Fibroblast of the aortic adventitia (primary cell): Measurements from ENCODE around the gene CRAMP1. TPM values are rescaled to one million over a fixed set of nuclear protein-coding genes. Genes with fewer than 3 reads are reported as not detected.

Experiments
- DNase-seq: peaks from one replicate; pipeline ENCODE4 v3.0.0-alpha.2; 2010; ENCODE audit warnings: low read depth
- H3K4me3 ChIP-seq: 2 replicates; pipeline ENCODE4 v1.5.1; 2011; ENCODE audit warnings: low read depth, mild to moderate bottlenecking, control low read depth, low read length, moderate library complexity
- total RNA-seq: library from RNA; depleted of rRNA; stranded (reverse); fragments of >200 nt; gene quantifications from 2 replicates; pipeline ENCODE4 v1.2.3, GENCODE V29; 2012; ENCODE audit warnings: low replicate concordance
- TF ChIP-seq, protein P1 (sequence below): IDR thresholded peaks from 2 replicates; pipeline ENCODE4 v1.5.1; 2011; ENCODE audit warnings: mild to moderate bottlenecking, low read length, control low read depth, inconsistent platforms; ENCODE audit not compliant: insufficient read depth

The CRAMP1 gene
- total RNA-seq, 1 donor = 9.9 TPM

GRCh38 chr16:1707193-1707790 is 95.1 kb downstream of the CRAMP1 start:
- H3K4me3 ChIP-seq = peak overlapping the region; percentile 98
- TF ChIP-seq, protein P1, sequence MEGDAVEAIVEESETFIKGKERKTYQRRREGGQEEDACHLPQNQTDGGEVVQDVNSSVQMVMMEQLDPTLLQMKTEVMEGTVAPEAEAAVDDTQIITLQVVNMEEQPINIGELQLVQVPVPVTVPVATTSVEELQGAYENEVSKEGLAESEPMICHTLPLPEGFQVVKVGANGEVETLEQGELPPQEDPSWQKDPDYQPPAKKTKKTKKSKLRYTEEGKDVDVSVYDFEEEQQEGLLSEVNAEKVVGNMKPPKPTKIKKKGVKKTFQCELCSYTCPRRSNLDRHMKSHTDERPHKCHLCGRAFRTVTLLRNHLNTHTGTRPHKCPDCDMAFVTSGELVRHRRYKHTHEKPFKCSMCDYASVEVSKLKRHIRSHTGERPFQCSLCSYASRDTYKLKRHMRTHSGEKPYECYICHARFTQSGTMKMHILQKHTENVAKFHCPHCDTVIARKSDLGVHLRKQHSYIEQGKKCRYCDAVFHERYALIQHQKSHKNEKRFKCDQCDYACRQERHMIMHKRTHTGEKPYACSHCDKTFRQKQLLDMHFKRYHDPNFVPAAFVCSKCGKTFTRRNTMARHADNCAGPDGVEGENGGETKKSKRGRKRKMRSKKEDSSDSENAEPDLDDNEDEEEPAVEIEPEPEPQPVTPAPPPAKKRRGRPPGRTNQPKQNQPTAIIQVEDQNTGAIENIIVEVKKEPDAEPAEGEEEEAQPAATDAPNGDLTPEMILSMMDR = no peak
- peak; percentile 48 for DNase-seq

GRCh38 chr16:1708083-1708767 is 96.1 kb downstream of the CRAMP1 start:
- peak overlapping the region; percentile 98 for H3K4me3 ChIP-seq

GRCh38 chr16:1708768-1709180 is 96.6 kb downstream of the CRAMP1 start:
- DNase-seq = peak; percentile 63
- H3K4me3 ChIP-seq = peak overlapping the region; percentile 98
- TF ChIP-seq, protein P1 = no peak

More at GRCh38 chr16:1708083-1708767, 96.1 kb downstream of the CRAMP1 start:
- DNase-seq = no peak
- TF ChIP-seq, protein P1 = no peak

DNA sequence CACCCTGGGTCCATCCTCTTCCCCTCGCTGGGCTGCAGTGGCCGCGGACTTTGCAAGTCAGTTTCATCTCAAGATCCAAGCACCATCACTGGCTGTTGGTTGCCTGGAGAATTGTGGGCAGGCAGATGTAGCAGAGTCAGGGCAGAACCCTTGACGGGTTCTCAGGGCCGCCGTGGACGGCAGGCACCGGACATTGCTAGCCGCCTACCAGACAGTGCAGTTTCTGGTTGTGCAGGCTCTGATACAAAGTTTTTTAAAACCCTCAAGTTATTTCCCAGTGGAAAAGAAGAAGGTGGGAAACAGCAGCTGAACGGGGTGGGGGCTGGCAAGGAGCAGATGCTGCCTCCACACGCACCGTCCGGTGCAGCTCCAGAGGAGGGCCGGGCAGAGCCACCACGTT is 97.2 kb downstream of the CRAMP1 start:
- TF ChIP-seq, protein P1 = no peak
- H3K4me3 ChIP-seq = no peak overlapping the region
- DNase-seq = no peak

DNA sequence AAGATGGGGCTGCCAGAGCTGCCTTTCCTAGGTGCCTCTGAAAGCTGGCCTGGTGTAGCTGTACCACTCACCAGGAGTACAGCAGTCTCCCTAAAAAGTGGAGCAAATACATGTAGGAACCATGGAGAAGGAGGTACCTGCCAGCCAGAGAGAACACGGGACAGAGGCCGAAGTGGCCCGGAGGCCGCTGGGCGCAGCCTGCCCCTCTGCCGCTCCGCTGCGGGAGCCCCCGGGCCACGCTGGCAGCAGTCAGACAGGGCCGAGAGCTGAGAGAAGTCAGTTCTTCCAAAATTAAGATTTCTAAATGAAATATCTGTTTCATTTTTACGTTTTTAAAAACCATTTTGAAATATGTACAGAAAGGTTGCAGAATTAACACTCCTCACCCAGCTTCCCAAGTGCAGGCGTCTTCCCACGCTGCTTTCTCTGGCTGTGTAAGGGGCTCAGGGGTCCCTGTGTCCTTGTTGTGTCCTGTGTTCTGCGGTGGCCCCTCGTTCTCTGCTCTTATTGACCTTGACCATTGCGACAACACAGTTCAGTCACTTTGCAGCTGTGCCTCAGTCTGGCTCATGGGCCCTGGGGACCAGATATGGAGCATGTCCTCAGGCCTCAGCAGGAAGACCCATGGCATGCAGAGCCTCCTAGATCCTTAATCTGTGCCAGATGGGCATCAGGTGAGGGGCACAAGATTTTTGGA is 98.8 kb downstream of the CRAMP1 start:
- TF ChIP-seq, protein P1 = no peak
- no peak overlapping the region for H3K4me3 ChIP-seq
- DNase-seq = no peak

GRCh38 chr16:1712791-1713261 is 100.7 kb downstream of the CRAMP1 start:
- TF ChIP-seq, protein P1 = no peak

More at GRCh38 chr16:1712791-1713261, 100.7 kb downstream of the CRAMP1 start:
- no peak for DNase-seq
- H3K4me3 ChIP-seq = no peak overlapping the region
